ENCODE data around the gene MICALL2.

DNA sequence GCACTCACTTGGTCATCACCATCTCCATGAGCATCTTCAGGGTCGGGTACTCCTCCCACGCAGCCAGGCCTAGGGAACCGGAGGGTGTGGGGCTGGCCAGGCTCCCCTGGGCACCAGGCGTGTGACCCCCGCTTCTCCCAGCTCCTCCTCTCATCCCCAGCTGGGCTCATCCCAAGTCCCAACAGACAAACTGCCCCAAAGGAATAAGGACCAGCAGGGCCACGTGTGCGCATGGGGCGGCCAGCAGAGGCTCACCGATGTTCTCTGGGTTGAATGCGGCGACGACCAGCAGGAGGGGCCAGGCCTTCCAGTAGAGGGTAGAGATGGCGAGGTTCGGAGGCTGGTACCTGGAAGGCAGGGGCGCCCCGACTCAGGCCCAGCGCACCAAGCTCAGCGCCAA lies 30.1 kb upstream of the MICALL2 start:
- TF ChIP-seq CTCF (IDR thresholded peaks at IDR 0.05) (no peak), ZNF396 (CRISPR knock-in tag; IDR thresholded peaks at IDR 0.05; ENCODE audit: borderline replicate concordance) (no peak), ETV6 (CRISPR knock-in tag; IDR thresholded peaks at IDR 0.05) (no peak), FOXP4 (CRISPR knock-in tag; IDR thresholded peaks at IDR 0.05) (no peak), MAX (CRISPR knock-in tag; IDR thresholded peaks at IDR 0.05) (no peak)
- TF ChIP-seq, protein P1, sequence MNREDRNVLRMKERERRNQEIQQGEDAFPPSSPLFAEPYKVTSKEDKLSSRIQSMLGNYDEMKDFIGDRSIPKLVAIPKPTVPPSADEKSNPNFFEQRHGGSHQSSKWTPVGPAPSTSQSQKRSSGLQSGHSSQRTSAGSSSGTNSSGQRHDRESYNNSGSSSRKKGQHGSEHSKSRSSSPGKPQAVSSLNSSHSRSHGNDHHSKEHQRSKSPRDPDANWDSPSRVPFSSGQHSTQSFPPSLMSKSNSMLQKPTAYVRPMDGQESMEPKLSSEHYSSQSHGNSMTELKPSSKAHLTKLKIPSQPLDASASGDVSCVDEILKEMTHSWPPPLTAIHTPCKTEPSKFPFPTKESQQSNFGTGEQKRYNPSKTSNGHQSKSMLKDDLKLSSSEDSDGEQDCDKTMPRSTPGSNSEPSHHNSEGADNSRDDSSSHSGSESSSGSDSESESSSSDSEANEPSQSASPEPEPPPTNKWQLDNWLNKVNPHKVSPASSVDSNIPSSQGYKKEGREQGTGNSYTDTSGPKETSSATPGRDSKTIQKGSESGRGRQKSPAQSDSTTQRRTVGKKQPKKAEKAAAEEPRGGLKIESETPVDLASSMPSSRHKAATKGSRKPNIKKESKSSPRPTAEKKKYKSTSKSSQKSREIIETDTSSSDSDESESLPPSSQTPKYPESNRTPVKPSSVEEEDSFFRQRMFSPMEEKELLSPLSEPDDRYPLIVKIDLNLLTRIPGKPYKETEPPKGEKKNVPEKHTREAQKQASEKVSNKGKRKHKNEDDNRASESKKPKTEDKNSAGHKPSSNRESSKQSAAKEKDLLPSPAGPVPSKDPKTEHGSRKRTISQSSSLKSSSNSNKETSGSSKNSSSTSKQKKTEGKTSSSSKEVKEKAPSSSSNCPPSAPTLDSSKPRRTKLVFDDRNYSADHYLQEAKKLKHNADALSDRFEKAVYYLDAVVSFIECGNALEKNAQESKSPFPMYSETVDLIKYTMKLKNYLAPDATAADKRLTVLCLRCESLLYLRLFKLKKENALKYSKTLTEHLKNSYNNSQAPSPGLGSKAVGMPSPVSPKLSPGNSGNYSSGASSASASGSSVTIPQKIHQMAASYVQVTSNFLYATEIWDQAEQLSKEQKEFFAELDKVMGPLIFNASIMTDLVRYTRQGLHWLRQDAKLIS (CRISPR knock-in tag; IDR thresholded peaks at IDR 0.05; ENCODE audit: borderline replicate concordance): no peak
